ENCODE data around the gene HSPB9.

Gene HSPB9

GRCh38 chr17:42122371-42123303 is at the start of gene HSPB9:
TSS of gene HSPB9 (plus strand) at chr17:42122804. CDS start at chr17:42122851, 47 bp downstream.
- no peak for DNase-seq (ENCODE audit: low read depth in 3 of 3)

GRCh38 chr17:42075789-42076188 is 46.8 kb upstream of the HSPB9 start:
- DNase-seq (ENCODE audit: low read depth in 3 of 3) = no peak

- no peak for DNase-seq (ENCODE audit: low read depth in 3 of 3)
Measured at GRCh38 chr17:42076797-42077559, 45.6 kb upstream of the HSPB9 start.

- DNase-seq (ENCODE audit: low read depth in 3 of 3) = no peak
Measured at GRCh38 chr17:42077755-42078154, 44.8 kb upstream of the HSPB9 start.

- no peak for DNase-seq (ENCODE audit: low read depth in 3 of 3)
Measured at GRCh38 chr17:42078396-42079043, 44.1 kb upstream of the HSPB9 start.

- DNase-seq (ENCODE audit: low read depth in 3 of 3) = no peak
Measured at GRCh38 chr17:42079541-42079940, 43.1 kb upstream of the HSPB9 start.

GRCh38 chr17:42081516-42082129 is 41.0 kb upstream of the HSPB9 start:
- no peak for DNase-seq (ENCODE audit: low read depth in 3 of 3)

DNA sequence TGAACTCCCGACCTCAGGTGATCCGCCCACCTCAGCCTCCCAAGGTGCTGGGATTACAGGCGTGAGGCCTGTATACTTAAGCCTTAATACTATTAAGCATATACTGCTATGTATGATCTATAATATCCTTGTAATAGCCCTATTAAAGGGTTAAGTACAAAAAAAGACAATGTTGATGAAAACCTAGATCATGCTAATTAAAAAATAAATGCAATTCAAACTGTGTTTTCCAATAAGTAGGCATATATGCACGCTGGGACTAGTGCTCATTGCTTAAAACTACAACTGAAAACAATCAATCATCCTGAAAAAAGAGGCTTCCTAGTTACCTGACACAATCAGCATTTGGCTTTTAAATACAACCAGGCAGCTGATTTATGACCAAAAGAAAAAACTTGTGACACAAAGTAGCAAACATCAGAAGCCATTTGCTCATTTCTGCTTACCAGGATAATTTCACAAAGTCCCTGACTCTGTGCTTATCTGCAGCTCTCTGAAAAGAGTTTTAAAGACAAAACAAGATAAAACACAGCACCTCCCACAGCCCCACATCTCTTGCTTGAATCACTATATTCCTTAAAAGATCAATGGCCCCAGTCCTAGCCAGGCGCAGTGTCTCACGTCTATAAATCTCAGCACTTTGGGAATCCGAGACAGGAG is 35.4 kb upstream of the HSPB9 start:
- DNase-seq (ENCODE audit: low read depth in 3 of 3) = no peak

DNA sequence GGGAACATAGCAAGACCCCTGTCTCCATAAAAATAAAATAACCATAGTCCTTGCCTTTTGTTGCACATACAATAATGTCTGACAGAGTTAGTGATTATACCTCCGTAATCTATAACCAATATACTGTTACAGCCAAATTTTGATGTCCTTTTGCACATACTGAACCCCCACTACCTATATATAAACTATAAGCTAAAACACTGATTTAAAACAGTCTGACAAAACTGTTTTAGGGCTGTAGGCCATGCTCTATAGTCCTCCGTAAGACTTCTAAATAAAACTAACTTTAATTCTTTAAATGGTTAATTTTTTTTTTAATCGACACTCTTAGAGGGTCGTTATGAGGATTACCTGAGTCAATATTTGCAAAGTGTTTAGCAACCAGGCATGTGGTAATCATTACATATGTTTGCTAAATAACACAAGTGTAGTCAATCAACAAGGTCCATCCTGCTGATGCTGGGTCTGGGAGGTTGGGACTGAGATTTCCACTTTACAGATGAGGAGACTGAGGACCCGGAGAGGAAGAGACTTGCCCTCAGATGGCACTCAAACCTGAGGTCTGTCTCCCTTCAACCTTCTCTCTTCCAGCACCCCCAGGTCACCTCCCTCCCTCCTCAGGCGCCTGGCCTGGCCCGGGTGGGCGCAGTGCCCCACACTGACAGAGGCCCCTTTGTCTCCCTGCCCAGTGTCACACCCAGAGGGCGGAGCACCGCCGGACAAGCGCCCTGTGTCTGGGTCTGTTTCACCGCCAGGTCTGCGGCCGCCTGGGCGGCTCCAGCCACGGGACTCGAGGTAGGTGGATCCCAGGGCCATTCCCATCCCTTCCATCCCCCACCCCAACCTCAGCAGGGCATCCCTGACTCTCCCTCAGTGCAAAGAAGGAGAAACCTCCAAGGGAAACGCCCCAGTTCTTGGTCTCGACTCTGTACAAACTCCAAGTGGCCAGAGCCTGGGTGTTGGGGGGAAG is 34.6 kb upstream of the HSPB9 start:
- no peak for DNase-seq (ENCODE audit: low read depth in 3 of 3)

GRCh38 chr17:42088736-42089135 is 33.9 kb upstream of the HSPB9 start:
- no peak for DNase-seq (ENCODE audit: low read depth in 3 of 3)

- DNase-seq (ENCODE audit: low read depth in 3 of 3) = no peak
Measured at GRCh38 chr17:42090964-42091790, 31.4 kb upstream of the HSPB9 start.

DNA sequence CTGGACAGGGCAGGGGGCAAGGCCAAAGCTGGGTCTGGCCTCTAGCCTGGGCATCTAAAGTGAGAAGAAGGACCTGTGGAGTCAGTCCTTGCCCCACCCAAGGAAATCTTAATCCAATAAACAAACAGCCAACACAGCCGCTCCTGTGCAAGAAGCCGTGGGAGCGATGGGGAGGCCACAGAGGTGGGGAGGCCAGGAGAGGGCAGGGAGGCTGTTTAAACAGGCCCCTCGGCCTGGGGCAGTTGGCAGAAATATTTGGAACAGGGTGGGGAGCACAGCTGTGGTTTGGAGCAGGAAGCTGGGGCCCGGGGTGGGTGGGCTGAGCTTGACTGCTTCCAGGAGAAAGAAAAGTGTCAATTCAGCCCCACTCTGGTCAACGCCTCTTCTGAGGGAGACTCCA is 29.7 kb upstream of the HSPB9 start:
- no peak for DNase-seq (ENCODE audit: low read depth in 3 of 3)

- DNase-seq (ENCODE audit: low read depth in 3 of 3) = no peak
Measured at GRCh38 chr17:42094375-42095069, 28.1 kb upstream of the HSPB9 start.

DNA sequence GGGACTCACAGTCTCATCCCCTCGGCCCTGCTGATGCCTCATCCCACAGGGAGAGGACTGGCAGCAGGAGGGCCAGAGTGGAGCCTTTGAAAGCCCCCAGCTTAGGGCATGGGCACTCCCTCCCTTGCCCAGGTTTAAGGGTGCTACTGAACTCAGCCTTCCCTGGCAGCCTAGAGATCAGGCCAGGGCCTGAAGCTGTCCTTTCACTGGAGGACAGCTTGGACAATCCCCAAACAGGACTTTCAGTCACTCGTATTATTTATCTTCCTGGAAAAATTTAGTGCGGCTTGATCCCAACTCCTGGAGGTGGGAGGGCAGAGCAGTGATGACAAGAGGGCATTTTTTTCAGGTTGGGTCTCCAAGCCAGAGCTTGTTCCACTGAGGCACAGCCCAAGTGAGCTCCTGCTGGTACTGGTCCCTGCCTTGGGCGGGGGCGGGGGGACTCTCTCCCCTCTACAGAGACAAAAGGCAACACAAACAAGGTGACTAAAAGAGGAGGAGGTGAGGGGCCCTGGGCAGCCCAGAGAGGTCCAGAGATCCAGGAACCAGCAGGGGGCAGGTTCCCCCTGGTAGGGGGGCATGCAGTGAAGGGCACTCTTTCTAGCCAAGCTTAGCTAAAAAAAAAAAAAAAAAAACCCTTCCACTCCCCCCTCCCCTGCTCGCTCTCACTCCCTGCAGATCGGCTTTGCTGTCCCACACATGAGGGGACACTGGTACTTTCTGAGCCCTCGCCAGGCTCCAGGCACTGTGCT is 26.1 kb upstream of the HSPB9 start:
- DNase-seq (ENCODE audit: low read depth in 3 of 3) = no peak

DNA sequence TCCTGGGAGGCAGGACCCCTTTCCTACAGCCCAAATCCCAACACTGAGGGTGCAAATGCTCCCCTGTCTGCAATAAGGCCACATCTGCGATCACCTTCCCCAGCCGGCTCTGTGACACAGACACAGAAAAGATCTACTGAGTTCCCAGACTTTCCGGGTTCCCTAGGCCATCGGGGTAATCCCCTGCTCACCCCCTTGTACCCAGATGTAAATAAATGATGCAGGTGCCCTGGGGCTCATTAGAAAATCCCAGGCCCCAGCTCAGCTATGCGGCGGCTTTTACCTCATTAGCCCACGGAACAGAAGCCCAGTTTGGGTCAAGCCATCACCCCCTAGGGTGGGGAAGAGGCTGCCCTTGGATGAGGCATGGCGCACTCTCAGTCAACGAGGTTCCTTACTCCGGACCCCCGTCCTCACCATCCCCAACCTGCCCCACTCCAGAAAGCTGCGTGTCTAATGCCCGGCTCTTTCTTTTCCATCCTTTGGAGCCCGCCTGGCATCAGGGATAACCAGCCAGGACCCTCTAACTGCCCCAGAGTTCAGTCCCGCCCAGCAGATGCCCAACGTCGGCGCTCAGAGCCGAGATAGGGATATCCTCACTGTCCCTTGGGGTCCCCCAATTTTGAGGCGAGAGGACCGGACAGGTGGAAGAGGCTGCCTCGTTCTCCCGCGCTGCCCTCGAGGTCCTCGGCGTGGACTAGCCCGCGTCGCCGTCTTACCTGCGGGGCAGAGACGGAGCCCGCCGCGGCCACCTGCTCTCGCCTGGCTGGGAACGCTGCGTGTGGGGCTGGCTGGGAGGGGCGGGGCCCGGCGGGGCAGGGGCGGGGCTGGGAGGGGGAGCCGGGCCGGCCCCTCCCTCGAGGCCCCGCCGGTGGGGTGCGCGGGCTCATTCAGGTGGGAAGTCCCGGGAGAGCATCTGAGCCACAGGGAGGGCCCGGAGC is 24.6 kb upstream of the HSPB9 start, which contains the start of gene ZNF385C:
TSS of gene ZNF385C (minus strand) at position 783 of the 941 bp plus-strand sequence. CDS start 35,417 bp downstream, outside the sequence.
- peak in 2 of 3 experiments; percentile 27 to 44 for DNase-seq (ENCODE audit: low read depth in 3 of 3)

- DNase-seq (ENCODE audit: low read depth in 3 of 3) = no peak
Measured at GRCh38 chr17:42098730-42099399, 23.7 kb upstream of the HSPB9 start.

Data from stimulated activated CD4-positive, alpha-beta T cell treated with anti-CD3 and anti-CD28 coated beads, TNF-alpha, amount 100 ng/mL, for 24 hours (primary cell).